Transverse colon (tissue), 4 donors: ENCODE data around the gene SUCLG2.
"Not testable (repeated sequence)": the region's sequence is repeated elsewhere in the genome, so short reads cannot be mapped to it uniquely, and the experiment has no call there.

Experiments used
- POLR2AphosphoS5 ChIP-seq, 3 donors: sonication (generic); formaldehyde crosslinking; IDR thresholded peaks; one replicate each; pipeline ENCODE4 v1.6.1; 2016; ENCODE audit warnings: antibody characterized with exemption in 3 of 3
- TF ChIP-seq, protein P1 (sequence below), 5 experiments: fragments of 200-600 bp in 3 of 5; fragments of 450-650 bp in 2 of 5; sonication (generic) in 3 of 5; IDR thresholded peaks; 1 replicate in 2 of 5; 2 replicates in 3 of 5; pipeline ENCODE4 v1.5.1; 2016 to 2017; ENCODE audit warnings: antibody characterized with exemption in 5 of 5, inconsistent platforms in 3 of 5, mild to moderate bottlenecking in 2 of 5, moderate library complexity in 1 of 5

- TF ChIP-seq POLR2AphosphoS5 (IDR thresholded peaks at IDR 0.05) = not testable (repeated sequence)
- TF ChIP-seq, protein P1, sequence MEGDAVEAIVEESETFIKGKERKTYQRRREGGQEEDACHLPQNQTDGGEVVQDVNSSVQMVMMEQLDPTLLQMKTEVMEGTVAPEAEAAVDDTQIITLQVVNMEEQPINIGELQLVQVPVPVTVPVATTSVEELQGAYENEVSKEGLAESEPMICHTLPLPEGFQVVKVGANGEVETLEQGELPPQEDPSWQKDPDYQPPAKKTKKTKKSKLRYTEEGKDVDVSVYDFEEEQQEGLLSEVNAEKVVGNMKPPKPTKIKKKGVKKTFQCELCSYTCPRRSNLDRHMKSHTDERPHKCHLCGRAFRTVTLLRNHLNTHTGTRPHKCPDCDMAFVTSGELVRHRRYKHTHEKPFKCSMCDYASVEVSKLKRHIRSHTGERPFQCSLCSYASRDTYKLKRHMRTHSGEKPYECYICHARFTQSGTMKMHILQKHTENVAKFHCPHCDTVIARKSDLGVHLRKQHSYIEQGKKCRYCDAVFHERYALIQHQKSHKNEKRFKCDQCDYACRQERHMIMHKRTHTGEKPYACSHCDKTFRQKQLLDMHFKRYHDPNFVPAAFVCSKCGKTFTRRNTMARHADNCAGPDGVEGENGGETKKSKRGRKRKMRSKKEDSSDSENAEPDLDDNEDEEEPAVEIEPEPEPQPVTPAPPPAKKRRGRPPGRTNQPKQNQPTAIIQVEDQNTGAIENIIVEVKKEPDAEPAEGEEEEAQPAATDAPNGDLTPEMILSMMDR (IDR thresholded peaks at IDR 0.05) = not testable (repeated sequence)
Measured at GRCh38 chr3:67584608-67585007, 69.8 kb downstream of the SUCLG2 start.
